IMR-90 (cell line): Measurements from ENCODE around the gene FHAD1. TPM values are rescaled to one million over a fixed set of nuclear protein-coding genes. Genes with fewer than 3 reads are reported as not detected.

Source experiments
- ATAC-seq: fragments of 200-7000 bp; cut with Tn5 transposase; 2 replicates; pipeline ENCODE4 v1.9.1; 2020; ENCODE audit warnings: low read depth, mild to moderate bottlenecking, moderate library complexity
- BruUV-seq: library from RNA; stranded (reverse); fragments of 400-500 nt; replicated peaks from 2 replicates; lab custom pipeline; 2021; lab: Mats Ljungman, UMichigan
- CTCF ChIA-PET: fragments of 300-600 bp; formaldehyde crosslinking; extraction: SDS; loops from one replicate; lab custom pipeline; 2021; ENCODE audit warnings: antibody characterized with exemption; lab: Yijun Ruan, JAX
- POLR2A ChIA-PET: fragments of 300-600 bp; sonication (Branson Sonifier 250); formaldehyde crosslinking; loops from one replicate; lab custom pipeline; 2022; ENCODE audit warnings: antibody characterized with exemption; ENCODE audit not compliant: unreplicated experiment; lab: Charles Lee
- DNase-seq: peaks from one replicate; pipeline ENCODE4 v3.0.0; 2013
- H2AFZ ChIP-seq: replicated peaks from 2 replicates; pipeline ENCODE3; 2013; ENCODE audit warnings: low read length, mild to moderate bottlenecking; ENCODE audit not compliant: poor library complexity
- H2AK5ac ChIP-seq: 2 replicates; pipeline ENCODE4 v1.6.1; 2013; ENCODE audit warnings: low read depth, low read length, inconsistent platforms
- H2AK9ac ChIP-seq: replicated peaks from 2 replicates; pipeline ENCODE3; 2013; ENCODE audit warnings: mild to moderate bottlenecking, low read depth, low read length, moderate library complexity; ENCODE audit not compliant: poor library complexity
- H2BK120ac ChIP-seq: 2 replicates; pipeline ENCODE4 v1.6.1; 2013; ENCODE audit warnings: low read depth, low read length, inconsistent platforms
- H2BK15ac ChIP-seq: 3 replicates; pipeline ENCODE4 v1.6.1; 2013; ENCODE audit warnings: low read depth, low read length, inconsistent platforms
- H2BK20ac ChIP-seq: 2 replicates; pipeline ENCODE4 v1.6.1; 2013; ENCODE audit warnings: low read depth, mild to moderate bottlenecking, inconsistent platforms, low read length, moderate library complexity
- H2BK5ac ChIP-seq: 2 replicates; pipeline ENCODE4 v1.6.1; 2013; ENCODE audit warnings: mild to moderate bottlenecking, low read depth, low read length, inconsistent platforms; ENCODE audit not compliant: poor library complexity, severe bottlenecking
- H3K14ac ChIP-seq: replicated peaks from 2 replicates; pipeline ENCODE4 v1.6.1; 2013; ENCODE audit warnings: low read depth, low read length, inconsistent platforms
- H3K18ac ChIP-seq: 2 replicates; pipeline ENCODE4 v1.6.1; 2013; ENCODE audit warnings: low read depth, low read length, control low read depth
- H3K23ac ChIP-seq: 2 replicates; pipeline ENCODE4 v1.6.1; 2013; ENCODE audit warnings: low read depth, low read length, inconsistent platforms
- H3K27ac ChIP-seq: 2 replicates; pipeline ENCODE4 v1.5.1; 2013; ENCODE audit warnings: mild to moderate bottlenecking, control low read depth, low read length; ENCODE audit not compliant: insufficient read depth
- H3K27me3 ChIP-seq: 2 replicates; pipeline ENCODE4 v1.6.1; 2013; ENCODE audit warnings: low read length; ENCODE audit not compliant: control insufficient read depth, insufficient read depth
- H3K36me3 ChIP-seq: 2 replicates; pipeline ENCODE4 v1.6.1; 2013; ENCODE audit warnings: low read length, mixed read lengths; ENCODE audit not compliant: control insufficient read depth, insufficient read depth
- H3K4ac ChIP-seq: 2 replicates; pipeline ENCODE4 v1.6.1; 2013; ENCODE audit warnings: low read depth, low read length, inconsistent platforms
- H3K4me1 ChIP-seq: 2 replicates; pipeline ENCODE4 v1.6.1; 2013; ENCODE audit warnings: low read length, mixed read lengths; ENCODE audit not compliant: control insufficient read depth, insufficient read depth
- H3K4me2 ChIP-seq: 2 replicates; pipeline ENCODE4 v1.6.1; 2013; ENCODE audit warnings: low read depth, mild to moderate bottlenecking, control low read depth, low read length, moderate library complexity
- H3K4me3 ChIP-seq: 2 replicates; pipeline ENCODE4 v1.5.1; 2013; ENCODE audit warnings: low read depth, mild to moderate bottlenecking, control low read depth, low read length, moderate library complexity; ENCODE audit not compliant: insufficient read depth
- H3K56ac ChIP-seq: 2 replicates; pipeline ENCODE4 v1.6.1; 2013; ENCODE audit warnings: low read length, inconsistent platforms; ENCODE audit not compliant: insufficient read depth; ENCODE audit errors: extremely low read depth
- H3K79me1 ChIP-seq, 2 experiments: 2 replicates each; pipeline ENCODE4 v1.6.1; 2013; ENCODE audit warnings: low read length in 2 of 2, inconsistent platforms in 1 of 2, low read depth in 1 of 2
- H3K9ac ChIP-seq: 2 replicates; pipeline ENCODE4 v1.6.1; 2013; ENCODE audit warnings: low read depth, low read length, control low read depth
- H3K9me1 ChIP-seq: 2 replicates; pipeline ENCODE4 v1.6.1; 2013; ENCODE audit warnings: low read length, inconsistent platforms; ENCODE audit not compliant: insufficient read depth
- H3K9me3 ChIP-seq: 2 replicates; pipeline ENCODE4 v1.6.1; 2013; ENCODE audit warnings: low read length; ENCODE audit not compliant: control insufficient read depth, insufficient read depth
- H4K20me1 ChIP-seq: 2 replicates; pipeline ENCODE4 v1.6.1; 2013; ENCODE audit warnings: low read length, inconsistent platforms; ENCODE audit not compliant: insufficient read depth
- H4K5ac ChIP-seq: 2 replicates; pipeline ENCODE4 v1.6.1; 2013; ENCODE audit warnings: mild to moderate bottlenecking, low read depth, low read length, control low read depth
- H4K8ac ChIP-seq, 2 experiments: 2 replicates each; pipeline ENCODE4 v1.6.1; 2013; ENCODE audit warnings: low read depth in 2 of 2, low read length in 2 of 2, control low read depth in 1 of 2, inconsistent platforms in 1 of 2
- H4K91ac ChIP-seq: 2 replicates; pipeline ENCODE4 v1.6.1; 2013; ENCODE audit warnings: low read depth, low read length, inconsistent platforms; ENCODE audit not compliant: insufficient read depth
- MAZ ChIP-seq: IDR thresholded peaks from 2 replicates; pipeline ENCODE4 v1.6.1; 2012; ENCODE audit warnings: low read depth, mild to moderate bottlenecking, low read length, improper control_type of control experiment, moderate library complexity, borderline replicate concordance
- WGBS, 2 experiments: methylation state at CpG; one replicate each; pipeline versions ENCODE4 v1.1.5 to v1.1.7; 2013; ENCODE audit warnings: missing lambda C conversion rate in 2 of 2; ENCODE audit not compliant: insufficient read length in 1 of 2; ENCODE audit errors: extremely low coverage in 2 of 2; 5-methylcytosine and 5-hydroxymethylcytosine counted together
- dilution Hi-C: fragments of 300-500 bp; cut with HindIII; formaldehyde crosslinking; loops from one replicate; pipeline ENCODE4 v1.14.3; 2018; ENCODE audit warnings: low sequenced_read_pairs; ENCODE audit not compliant: unreplicated experiment
- in situ Hi-C: fragments of 300-500 bp; cut with MboI; formaldehyde crosslinking; loops from 3 replicates; pipeline ENCODE4 v1.14.3; 2019; ENCODE audit warnings: low sequenced_read_pairs, inconsistent platforms, mixed read lengths
- intact Hi-C: fragments of 100-400 bp; cut with micrococcal nuclease; formaldehyde crosslinking; loops from 2 replicates; pipeline ENCODE4 v1.10.0; 2022
- polyA plus RNA-seq, 3 experiments: library from polyadenylated mRNA; depleted of rRNA; stranded (reverse); fragments of >200 nt; gene quantifications; 2 replicates each; pipeline ENCODE4 v1.2.3, GENCODE V29; 2012; ENCODE audit warnings: low replicate concordance in 1 of 3
- total RNA-seq: library from RNA; depleted of rRNA; stranded (reverse); fragments of >200 nt; gene quantifications from 2 replicates; pipeline ENCODE4 v1.2.3, GENCODE V29; 2012

Gene FHAD1
- total and polyA plus RNA-seq, 2 of the 4 experiments (the other 2 are of a cell fraction), result not detected

GRCh38 chr1:15248216-15248615 lies 1.2 kb downstream of the FHAD1 start:
- dilution Hi-C loops (no loop called here), in situ Hi-C loops (no loop called here), intact Hi-C loops (loop anchor here (5.0 kb wide), 1 partner anchor 36 kb away; no protein-coding TSS in a partner anchor)
- H3K4me2 ChIP-seq, result no peak overlapping the region
- no peak overlapping the region for H3K27ac ChIP-seq
- no peak overlapping the region for H3K14ac ChIP-seq
- no peak overlapping the region for H3K56ac ChIP-seq
- no peak for TF ChIP-seq MAZ
- no peaks in the 10 kb centered on the region for H3K9me3 ChIP-seq
- WGBS, 2 experiments, result no CpG with 5 or more reads among the region's 4 CpGs
- H3K18ac ChIP-seq, result no peak overlapping the region
- H2AK5ac ChIP-seq, result no peak overlapping the region
- no peaks in the 10 kb centered on the region for H3K79me1 ChIP-seq
- ChIA-PET POLR2A (no interaction called here), CTCF (no interaction called here)
- no peak overlapping the region for H2BK20ac ChIP-seq
- no peaks in the 10 kb centered on the region for H4K20me1 ChIP-seq
- no peak overlapping the region for H3K4me3 ChIP-seq
- no peaks in the 10 kb centered on the region for H3K9me1 ChIP-seq
- H3K9ac ChIP-seq, result no peak overlapping the region
- DNase-seq (no peak), ATAC-seq (no peak)
- H4K5ac ChIP-seq, result no peak overlapping the region
- H3K27me3 ChIP-seq, result peaks cover 28% of the 10 kb centered on the region
- no peak overlapping the region for H2AK9ac ChIP-seq
- no peak overlapping the region for H3K23ac ChIP-seq
- no peak overlapping the region for H2AFZ ChIP-seq
- no TSS peak for BruUV-seq
- H3K36me3 ChIP-seq, result no peaks in the 10 kb centered on the region
- no peak overlapping the region for H2BK120ac ChIP-seq
- H3K4ac ChIP-seq, result no peak overlapping the region
- no peak overlapping the region for H4K8ac ChIP-seq
- peaks cover 6% of the 10 kb centered on the region; the same call in 1 of the 2 replicates for H3K4me1 ChIP-seq
- no peak overlapping the region for H2BK5ac ChIP-seq
- no peak overlapping the region for H4K91ac ChIP-seq
- H2BK15ac ChIP-seq, result no peak overlapping the region
